ENCODE results near the gene CISD1. TPM values are rescaled to one million over a fixed set of nuclear protein-coding genes. Genes with fewer than 3 reads are reported as not detected.

CISD1 gene
- total RNA-seq, 1 experiment from 2014 or later = 44.6 TPM

DNA sequence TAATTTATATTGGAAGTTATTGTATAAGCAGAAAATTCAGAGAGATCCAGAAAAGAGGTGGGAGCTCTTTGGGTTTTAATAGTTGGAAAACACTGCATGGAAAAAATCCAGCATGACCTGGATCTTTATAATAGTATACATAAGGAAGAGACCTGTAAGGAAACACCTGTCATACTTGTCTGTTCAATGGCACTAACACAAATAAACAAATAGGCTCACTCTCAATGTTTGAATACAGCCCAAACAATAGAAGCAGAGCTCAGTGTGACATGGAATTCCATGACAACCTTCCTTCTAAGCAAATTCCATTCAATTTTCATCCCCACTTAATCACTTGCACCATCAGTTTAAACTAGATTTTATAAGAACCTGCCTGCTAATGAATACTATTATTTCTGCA lies 31.7 kb downstream of the CISD1 start:
- in situ Hi-C loops (cut with HindIII; ENCODE audit: low sequenced_read_pairs) = no loop called here
- DNase-seq (ENCODE audit: low spot score) = no peak

DNA sequence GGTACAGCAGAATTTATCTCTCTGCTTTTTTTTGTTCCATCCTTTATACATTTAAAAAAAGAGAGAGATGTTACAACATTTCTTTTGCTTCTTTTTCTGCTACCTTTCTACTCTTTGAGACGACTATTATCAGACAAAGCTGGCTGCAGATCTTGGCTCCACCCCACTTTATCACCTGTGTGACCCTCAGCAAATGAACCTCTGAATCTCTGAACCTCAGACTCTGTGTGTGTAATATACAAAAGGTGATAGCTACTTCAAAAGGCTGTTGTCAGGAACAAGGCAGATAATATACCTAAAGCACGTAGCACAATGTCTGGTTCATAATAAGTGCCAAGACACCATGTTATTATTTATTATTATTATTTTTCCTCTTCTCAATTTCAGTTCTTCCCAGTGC lies 33.3 kb downstream of the CISD1 start:
- no peak for DNase-seq (ENCODE audit: low spot score)
- in situ Hi-C loops (cut with HindIII; ENCODE audit: low sequenced_read_pairs) = no loop called here

- in situ Hi-C loops (cut with HindIII; ENCODE audit: low sequenced_read_pairs) = no loop called here
- DNase-seq (ENCODE audit: low spot score) = no peak
Measured at GRCh38 chr10:58304099-58304633, 35.2 kb downstream of the CISD1 start.

- in situ Hi-C loops (cut with HindIII; ENCODE audit: low sequenced_read_pairs) = no loop called here
Measured at GRCh38 chr10:58305821-58306220, 36.9 kb downstream of the CISD1 start.

GRCh38 chr10:58307676-58308075 lies 38.7 kb downstream of the CISD1 start:
- in situ Hi-C loops (cut with HindIII; ENCODE audit: low sequenced_read_pairs) = no loop called here
- no peak for DNase-seq (ENCODE audit: low spot score)

More at GRCh38 chr10:58305821-58306220, 36.9 kb downstream of the CISD1 start:
- DNase-seq (ENCODE audit: low spot score) = no peak

- DNase-seq (ENCODE audit: low spot score) = no peak
- in situ Hi-C loops (cut with HindIII; ENCODE audit: low sequenced_read_pairs) = no loop called here
Measured at GRCh38 chr10:58311026-58311425, 42.1 kb downstream of the CISD1 start.

DNA sequence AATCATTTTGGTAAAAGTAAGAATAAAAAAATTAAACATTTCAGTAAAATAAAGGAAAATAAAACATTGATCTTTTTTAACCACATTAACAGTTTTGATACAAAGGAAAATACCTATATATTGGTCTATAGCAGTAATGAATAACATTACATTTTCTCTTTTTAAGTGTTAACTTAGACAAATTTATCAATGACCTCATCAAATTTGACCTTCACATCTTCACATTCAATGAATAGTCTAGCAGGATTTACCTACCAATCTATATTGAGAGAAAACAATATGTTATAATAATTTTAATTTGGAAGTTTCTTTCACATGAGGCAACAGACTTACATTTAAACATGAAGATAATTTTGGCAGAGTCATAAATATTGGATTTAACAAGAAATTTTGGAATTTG lies 47.9 kb downstream of the CISD1 start:
- in situ Hi-C loops (cut with HindIII; ENCODE audit: low sequenced_read_pairs) = no loop called here
- DNase-seq (ENCODE audit: low spot score) = no peak

DNA sequence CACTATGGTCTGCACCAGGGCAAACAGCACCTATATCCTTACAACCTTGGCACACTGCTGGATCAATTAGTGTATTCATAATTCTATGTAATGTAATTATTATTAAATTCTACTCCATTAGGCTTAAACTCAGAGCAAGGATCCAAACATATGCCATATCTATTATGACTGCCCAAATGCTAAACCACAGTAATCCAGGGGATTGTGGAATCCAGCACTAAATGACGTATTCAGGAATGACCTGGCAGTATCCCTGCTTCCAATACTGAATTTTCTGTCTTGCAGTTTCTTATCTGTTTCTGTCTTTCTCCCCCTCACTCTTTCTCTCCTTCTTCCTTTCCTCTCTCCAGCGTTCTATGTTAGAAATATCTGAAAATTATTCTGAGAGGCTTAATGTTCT lies 49.4 kb downstream of the CISD1 start:
- in situ Hi-C loops (cut with HindIII; ENCODE audit: low sequenced_read_pairs) = no loop called here
- no peak for DNase-seq (ENCODE audit: low spot score)

DNA sequence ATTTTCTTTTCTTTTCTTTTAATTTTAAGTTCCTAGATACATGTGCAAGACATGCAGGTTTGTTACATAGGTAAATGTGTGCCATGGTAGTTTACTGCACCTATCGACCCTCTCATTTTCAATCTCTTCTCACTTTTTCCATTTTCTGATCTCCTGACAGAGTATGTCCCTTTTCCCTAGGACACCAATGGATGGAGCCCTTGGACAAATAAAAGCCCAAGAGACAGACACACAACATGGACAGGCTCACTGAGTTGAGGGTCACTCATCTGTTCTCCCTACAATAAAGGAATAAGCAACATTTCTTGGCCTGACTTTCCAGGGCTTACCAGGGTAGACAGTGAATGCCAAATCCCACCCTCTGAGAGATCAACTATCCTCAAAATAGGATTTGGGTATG lies 50.6 kb downstream of the CISD1 start:
- no peak for DNase-seq (ENCODE audit: low spot score)
- in situ Hi-C loops (cut with HindIII; ENCODE audit: low sequenced_read_pairs) = no loop called here

- in situ Hi-C loops (cut with HindIII; ENCODE audit: low sequenced_read_pairs) = no loop called here
- DNase-seq (ENCODE audit: low spot score) = no peak
Measured at GRCh38 chr10:58320351-58321049, 51.5 kb downstream of the CISD1 start.

DNA sequence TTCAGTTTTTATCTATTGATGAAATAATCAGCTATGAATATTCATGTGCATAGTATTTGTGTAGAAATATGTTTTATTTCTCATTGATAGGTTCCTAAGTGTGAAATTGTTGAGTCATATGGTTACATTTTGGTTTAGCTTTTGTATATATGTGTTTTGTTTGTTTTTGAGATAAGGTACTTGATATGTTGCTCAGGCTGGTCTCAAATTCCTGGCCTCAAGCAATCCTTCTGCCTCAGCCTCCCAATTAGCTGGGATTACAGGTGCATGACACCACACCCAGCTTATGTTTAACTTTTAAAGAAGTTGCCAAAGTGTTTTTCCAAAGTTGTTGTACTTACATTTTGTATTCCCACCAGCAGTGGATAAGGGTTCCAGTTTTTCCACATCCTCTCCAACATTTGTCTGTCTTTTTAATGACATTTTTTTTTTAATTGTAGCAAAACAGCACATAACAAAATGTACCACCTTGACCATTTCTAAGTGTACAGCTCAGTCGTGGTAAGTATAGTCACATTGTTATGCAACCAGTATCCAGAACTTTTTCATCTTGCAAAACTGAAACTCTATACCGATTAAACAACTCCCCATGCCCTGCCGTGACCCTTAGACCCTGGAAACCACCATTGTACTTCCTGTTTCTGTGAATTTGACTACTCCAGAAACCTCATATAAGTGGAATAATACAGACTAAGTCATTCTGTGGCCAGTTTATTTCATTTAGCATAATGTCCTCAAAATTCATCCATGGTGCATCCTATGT lies 53.3 kb downstream of the CISD1 start:
- DNase-seq (ENCODE audit: low spot score) = no peak
- in situ Hi-C loops (cut with HindIII; ENCODE audit: low sequenced_read_pairs) = no loop called here

DNA sequence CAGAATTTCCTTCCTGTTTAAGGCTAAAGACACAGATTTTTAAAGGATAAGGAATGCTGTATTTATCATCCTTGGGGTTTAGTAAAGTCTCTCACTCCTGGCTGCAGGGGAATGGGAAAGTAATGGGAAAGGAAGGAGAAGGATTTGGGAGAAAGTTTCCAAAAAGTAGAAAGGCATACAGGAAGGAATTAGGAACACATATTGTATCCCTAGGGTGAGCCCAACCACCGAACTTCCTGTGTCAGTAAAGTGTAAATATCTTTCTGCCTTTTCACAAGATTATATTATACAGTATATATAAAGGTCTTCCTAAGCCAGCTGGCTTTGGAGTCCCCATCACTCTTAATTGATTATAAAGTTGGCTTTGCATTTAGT lies 53.9 kb downstream of the CISD1 start:
- no peak for DNase-seq (ENCODE audit: low spot score)
- in situ Hi-C loops (cut with HindIII; ENCODE audit: low sequenced_read_pairs) = no loop called here

- DNase-seq (ENCODE audit: low spot score) = no peak
- in situ Hi-C loops (cut with HindIII; ENCODE audit: low sequenced_read_pairs) = no loop called here
Measured at GRCh38 chr10:58326967-58327381, 58.0 kb downstream of the CISD1 start.

GRCh38 chr10:58328233-58328632 lies 59.3 kb downstream of the CISD1 start:
- no peak for DNase-seq (ENCODE audit: low spot score)
- in situ Hi-C loops (cut with HindIII; ENCODE audit: low sequenced_read_pairs) = no loop called here

DNA sequence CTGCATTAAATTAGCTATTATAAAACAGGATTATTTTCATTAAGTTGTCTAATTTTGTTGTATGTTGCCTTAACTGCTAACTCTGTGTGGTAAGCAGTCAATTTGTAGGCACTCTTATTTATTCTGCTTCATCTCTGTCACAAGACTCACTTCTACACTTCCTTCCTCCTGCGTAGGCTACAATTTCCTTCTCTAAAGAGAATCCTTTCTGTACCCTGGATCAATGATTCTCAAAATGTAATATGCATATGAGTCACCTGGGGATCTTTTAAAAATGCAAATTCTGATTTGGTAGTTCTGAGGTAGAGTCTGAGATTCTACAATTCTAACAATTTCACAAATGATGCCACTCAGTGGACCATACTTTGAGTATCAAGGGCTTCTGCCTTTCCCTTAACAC lies 61.5 kb downstream of the CISD1 start:
- in situ Hi-C loops (cut with HindIII; ENCODE audit: low sequenced_read_pairs) = no loop called here
- no peak for DNase-seq (ENCODE audit: low spot score)

- in situ Hi-C loops (cut with HindIII; ENCODE audit: low sequenced_read_pairs) = no loop called here
- no peak for DNase-seq (ENCODE audit: low spot score)
Measured at GRCh38 chr10:58331646-58332045, 62.7 kb downstream of the CISD1 start.

GRCh38 chr10:58334817-58335305 lies 65.9 kb downstream of the CISD1 start, which contains the start of gene UBE2D1:
Gene UBE2D1 (plus strand): TSS chr10:58335006. CDS start chr10:58335202, 196 bp downstream.
- peak; percentile 88 for DNase-seq (ENCODE audit: low spot score)
- in situ Hi-C loops (cut with HindIII; ENCODE audit: low sequenced_read_pairs) = no loop called here

DNA sequence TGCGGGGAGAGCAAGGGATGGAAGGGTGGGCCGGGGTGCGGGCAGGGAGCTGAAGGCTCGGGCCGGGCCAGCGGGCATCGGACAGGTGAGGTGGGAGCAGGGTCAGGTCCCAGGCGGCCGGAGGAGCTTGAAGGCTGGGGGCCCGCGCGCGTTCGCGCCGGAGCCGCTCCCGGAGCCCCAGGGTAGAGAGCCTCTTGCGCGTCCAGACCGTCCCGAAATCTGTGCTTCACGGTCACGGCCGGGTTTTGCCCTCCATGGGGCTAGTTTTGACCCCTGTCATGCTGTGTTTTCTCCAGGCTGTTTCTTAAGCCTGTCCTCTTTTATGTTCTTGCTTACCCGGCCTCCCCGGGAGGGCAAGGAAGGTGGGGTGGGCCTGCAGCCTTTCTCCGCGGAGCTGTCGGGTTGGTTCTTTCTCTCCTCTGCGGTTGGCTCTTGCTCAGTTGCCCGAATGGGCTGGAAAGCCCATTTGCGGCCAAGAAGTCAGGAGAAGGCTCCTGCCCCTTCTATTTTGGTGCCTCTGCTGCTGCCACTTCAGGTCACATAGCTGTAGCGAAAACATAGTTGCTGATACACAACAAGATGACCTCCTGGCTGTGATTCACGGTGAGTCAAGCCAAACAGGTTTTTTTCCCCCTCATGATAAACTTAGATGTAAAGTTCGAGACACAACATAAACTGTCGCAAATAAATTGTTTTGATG lies 66.5 kb downstream of the CISD1 start:
- peak; percentile 44 for DNase-seq (ENCODE audit: low spot score)
- in situ Hi-C loops (cut with HindIII; ENCODE audit: low sequenced_read_pairs) = no loop called here

- in situ Hi-C loops (cut with HindIII; ENCODE audit: low sequenced_read_pairs) = no loop called here
Measured at GRCh38 chr10:58336242-58336641, 67.3 kb downstream of the CISD1 start.

More at GRCh38 chr10:58336242-58336641, 67.3 kb downstream of the CISD1 start:
- DNase-seq (ENCODE audit: low spot score) = no peak

All from G401 (cell line).